ENCODE results near the gene ALDH1L1. TPM values are rescaled to one million over a fixed set of nuclear protein-coding genes. Genes with fewer than 3 reads are reported as not detected.

The ALDH1L1 gene
- total RNA-seq, 3 donors from 2014 or later: 0.10 to 0.29 TPM; not detected in 1

- no peak for DNase-seq
- H3K9me3 Mint-ChIP-seq: no peaks in the 10 kb centered on the region
- H3K4me1 Mint-ChIP-seq (ENCODE audit: low read depth): peaks cover 13% of the 10 kb centered on the region
- no peaks in the 10 kb centered on the region for H3K27me3 Mint-ChIP-seq (ENCODE audit: low read depth)
- no peak for ATAC-seq
- H3K36me3 Mint-ChIP-seq (ENCODE audit: insufficient read depth): no peaks in the 10 kb centered on the region
- no peak overlapping the region for H3K4me3 Mint-ChIP-seq
Observed at GRCh38 chr3:126056088-126056487, 124.3 kb downstream of the ALDH1L1 start.

GRCh38 chr3:126054870-126055269 lies 125.5 kb downstream of the ALDH1L1 start:
- DNase-seq: no peak
- Mint-ChIP-seq H3K27me3 (ENCODE audit: low read depth) (no peaks in the 10 kb centered on the region), H3K36me3 (ENCODE audit: insufficient read depth) (peaks cover 5% of the 10 kb centered on the region), H3K9me3 (no peaks in the 10 kb centered on the region), H3K4me1 (ENCODE audit: low read depth) (peaks cover 13% of the 10 kb centered on the region), H3K4me3 (no peak overlapping the region)
- ATAC-seq: no peak

- DNase-seq (no peak), ATAC-seq (no peak)
Observed at GRCh38 chr3:126053949-126054569, 126.3 kb downstream of the ALDH1L1 start.

More at GRCh38 chr3:126053949-126054569, 126.3 kb downstream of the ALDH1L1 start:
- H3K4me1 Mint-ChIP-seq (ENCODE audit: low read depth): peaks cover 13% of the 10 kb centered on the region
- peaks cover 11% of the 10 kb centered on the region for H3K36me3 Mint-ChIP-seq (ENCODE audit: insufficient read depth)
- no peaks in the 10 kb centered on the region for H3K27me3 Mint-ChIP-seq (ENCODE audit: low read depth)
- no peaks in the 10 kb centered on the region for H3K9me3 Mint-ChIP-seq
- no peak overlapping the region for H3K4me3 Mint-ChIP-seq

Other genes starting within 250 kb of the ALDH1L1 start
- not detected for gene ROPN1B, start 211.4 kb downstream of the ALDH1L1 start, total RNA-seq
- 10 to 100 TPM; 23.6 to 28.1 (median 25.4) TPM for gene SLC41A3, start 96.5 kb downstream of the ALDH1L1 start, total RNA-seq
- gene KLF15, start 176.8 kb upstream of the ALDH1L1 start, total RNA-seq: under 1 TPM; 0.18 to 0.28 (median 0.22) TPM
- gene CFAP100, start 214.3 kb upstream of the ALDH1L1 start, total RNA-seq: not detected